GM12891 (cell line): Measurements from ENCODE around the gene LDAH.
A peak's percentile ranks its signal among the peaks of the same experiment; 100 is the strongest.

ENCODE experiments used
- DNase-seq: peaks from one replicate; pipeline ENCODE4 v3.0.0; 2011; ENCODE audit warnings: low spot score; ENCODE audit not compliant: insufficient read length
- FAIRE-seq: peaks from 2 replicates; lab custom pipeline; 2011; peaks lifted over from hg19 to GRCh38; lab: Jason Lieb, UNC
- PAX5 ChIP-seq: IDR thresholded peaks from 2 replicates; pipeline ENCODE4 v1.6.1; 2011; ENCODE audit warnings: low read length, moderate library complexity, mild to moderate bottlenecking; ENCODE audit not compliant: insufficient read depth, severe bottlenecking
- POLR2A ChIP-seq: IDR thresholded peaks from 2 replicates; pipeline ENCODE4 v1.6.1; 2011; ENCODE audit warnings: low read depth, low read length, control low read depth
- POLR2AphosphoS5 ChIP-seq: IDR thresholded peaks from 2 replicates; pipeline ENCODE4 v1.6.1; 2011; ENCODE audit warnings: low read depth, low read length, control low read depth
- POU2F2 ChIP-seq: IDR thresholded peaks from 2 replicates; pipeline ENCODE4 v1.6.1; 2011; ENCODE audit warnings: low read depth, mild to moderate bottlenecking, control low read depth, low read length, moderate library complexity
- SPI1 ChIP-seq: IDR thresholded peaks from 2 replicates; pipeline ENCODE4 v1.6.1; 2011; ENCODE audit warnings: low read depth, low read length, control low read depth
- TAF1 ChIP-seq: IDR thresholded peaks from 2 replicates; pipeline ENCODE4 v1.6.1; 2011; ENCODE audit warnings: low read depth, low read length, control low read depth

The LDAH gene

GRCh38 chr2:20757405-20758090 lies 65.4 kb downstream of the LDAH start:
- TF ChIP-seq PAX5 (no peak), POU2F2 (no peak), TAF1 (no peak), POLR2AphosphoS5 (no peak), POLR2A (no peak), SPI1 (no peak)
- DNase-seq (no peak), FAIRE-seq (no peak)

- no peak for DNase-seq
- TF ChIP-seq POU2F2: no peak
- no peak for TF ChIP-seq SPI1
- no peak for TF ChIP-seq PAX5
- TF ChIP-seq POLR2A: no peak
- no peak for TF ChIP-seq TAF1
- no peak for TF ChIP-seq POLR2AphosphoS5
- no peak for FAIRE-seq
Measured at GRCh38 chr2:20755132-20755800, 67.6 kb downstream of the LDAH start.

GRCh38 chr2:20752293-20752692 lies 70.6 kb downstream of the LDAH start:
- FAIRE-seq: no peak
- DNase-seq: no peak
- TF ChIP-seq POLR2AphosphoS5: no peak
- no peak for TF ChIP-seq POU2F2
- no peak for TF ChIP-seq POLR2A
- TF ChIP-seq TAF1: no peak
- no peak for TF ChIP-seq PAX5
- TF ChIP-seq SPI1: no peak

- FAIRE-seq (no peak), DNase-seq (no peak)
Measured at GRCh38 chr2:20747317-20747716, 75.6 kb downstream of the LDAH start.

GRCh38 chr2:20745924-20746555 lies 76.9 kb downstream of the LDAH start:
- TF ChIP-seq SPI1 (no peak), POLR2AphosphoS5 (no peak), POLR2A (no peak), POU2F2 (no peak), TAF1 (no peak), PAX5 (no peak)
- FAIRE-seq (no peak), DNase-seq (no peak)

More at GRCh38 chr2:20747317-20747716, 75.6 kb downstream of the LDAH start:
- TF ChIP-seq TAF1: no peak
- TF ChIP-seq POLR2A: no peak
- TF ChIP-seq POU2F2: no peak
- no peak for TF ChIP-seq SPI1
- no peak for TF ChIP-seq POLR2AphosphoS5
- no peak for TF ChIP-seq PAX5

- TF ChIP-seq SPI1 (no peak), TAF1 (no peak), POLR2AphosphoS5 (no peak), POLR2A (no peak), POU2F2 (no peak), PAX5 (no peak)
- DNase-seq (no peak), FAIRE-seq (peak; percentile 51)
Measured at GRCh38 chr2:20744366-20745335, 78.2 kb downstream of the LDAH start.

- peak; percentile 33 for FAIRE-seq
- TF ChIP-seq POLR2A (no peak), POU2F2 (no peak), POLR2AphosphoS5 (no peak), TAF1 (no peak), SPI1 (no peak)
- DNase-seq: no peak
Measured at GRCh38 chr2:20738772-20739171, 84.1 kb downstream of the LDAH start.

GRCh38 chr2:20737505-20737904 lies 85.4 kb downstream of the LDAH start:
- TF ChIP-seq POU2F2 (no peak), SPI1 (peak; percentile 61)
- DNase-seq (peak; percentile 13), FAIRE-seq (peak; percentile 80)
